PC-9 (cell line): ENCODE data around the gene NYAP2.

Experiments
- CTCF ChIP-seq: fragments of 200-600 bp; sonication (generic); conservative IDR thresholded peaks from 2 replicates; pipeline ENCODE4 v1.6.1; 2017; ENCODE audit warnings: mixed run types, antibody characterized with exemption, mild to moderate bottlenecking, moderate library complexity
- EZH2 ChIP-seq: fragments of 200-600 bp; sonication (generic); IDR thresholded peaks from 2 replicates; pipeline ENCODE4 v1.8.0; 2017; ENCODE audit warnings: antibody characterized with exemption, low read depth

- TF ChIP-seq CTCF (no peak), EZH2 (no peak)
Measured at GRCh38 chr2:225608136-225608535, 208.6 kb downstream of the NYAP2 start.
